Kidney (tissue), 14 donors: ENCODE results near the gene CBX2. TPM values are rescaled to one million over a fixed set of nuclear protein-coding genes. Genes with fewer than 3 reads are reported as not detected.

Source experiments
- DNase-seq, 5 donors: peaks; one replicate each; pipeline ENCODE4 v3.0.0-alpha.2; 2013 to 2020
- FAIRE-seq: peaks from 2 replicates; lab custom pipeline; 2012; peaks lifted over from hg19 to GRCh38; lab: Jason Lieb, UNC
- H3K27ac ChIP-seq, 2 donors: one replicate each; pipeline ENCODE4 v1.7.0; 2013; ENCODE audit warnings: low read depth in 2 of 2, low read length in 2 of 2, inconsistent platforms in 1 of 2
- H3K27me3 ChIP-seq: one replicate; pipeline ENCODE4 v1.7.1; 2013; ENCODE audit warnings: low read length, inconsistent platforms; ENCODE audit not compliant: control insufficient read depth, insufficient read depth
- H3K36me3 ChIP-seq, 3 donors: one replicate each; pipeline versions ENCODE4 v1.7.0 to v1.7.1; 2013; ENCODE audit warnings: low read length in 3 of 3, control low read depth in 1 of 3, inconsistent platforms in 1 of 3; ENCODE audit not compliant: insufficient read depth in 3 of 3, control insufficient read depth in 2 of 3
- H3K4me1 ChIP-seq, 3 donors: one replicate each; pipeline versions ENCODE4 v1.7.0 to v1.7.1; 2013; ENCODE audit warnings: low read length in 3 of 3, inconsistent platforms in 1 of 3, low read depth in 1 of 3; ENCODE audit not compliant: control insufficient read depth in 2 of 3, insufficient read depth in 2 of 3
- H3K4me3 ChIP-seq, 3 donors: one replicate each; pipeline versions ENCODE4 v1.7.0 to v1.8.1; 2013; ENCODE audit warnings: low read length in 3 of 3, control low read depth in 1 of 3, inconsistent platforms in 1 of 3
- H3K9ac ChIP-seq, 3 donors: one replicate each; pipeline versions ENCODE4 v1.7.0 to v1.7.1; 2013; ENCODE audit warnings: low read length in 3 of 3, control low read depth in 1 of 3, inconsistent platforms in 1 of 3
- H3K9me3 ChIP-seq, 3 donors: one replicate each; pipeline versions ENCODE4 v1.7.0 to v1.7.1; 2013; ENCODE audit warnings: low read length in 3 of 3, control low read depth in 1 of 3, inconsistent platforms in 1 of 3; ENCODE audit not compliant: control insufficient read depth in 2 of 3, insufficient read depth in 1 of 3
- CTCF ChIP-seq: IDR thresholded peaks from 3 replicates; pipeline ENCODE4 v1.5.1; 2012; ENCODE audit warnings: mild to moderate bottlenecking, moderate library complexity, borderline replicate concordance; ENCODE audit not compliant: insufficient read depth; ENCODE audit errors: extremely low read depth
- intact Hi-C: fragments of 100-400 bp; cut with DNase I; formaldehyde crosslinking; loops from one replicate; pipeline ENCODE4 v1.11.1; 2022
- polyA plus RNA-seq: library from polyadenylated mRNA; stranded (reverse); fragments of 350-450 nt; fragmentation: Illumina TruSeq; extraction: RNeasy Lipid Tissue Mini Kit (QIAGEN cat#74804); gene quantifications from one replicate; pipeline ENCODE4 v1.2.3, GENCODE V29; 2014; ENCODE audit warnings: low read depth, low replicate concordance; ENCODE audit not compliant: insufficient read depth
- total RNA-seq: library from RNA; stranded (reverse); fragmentation: NEBNext Ultra II Directional; extraction: Animal tissue kit (Norgen Biotek cat#: 25700); gene quantifications from one replicate; pipeline ENCODE4 v1.2.1, GENCODE V29; 2021
- donor health status: control.
- donor health status: control.
- donor health status: control.
- donor health status: control.
- donor health status: control.
- donor health status: DM: yes; HTN: yes; CAD: no.
- donor health status: Normal renal cell carcinoma (clear cell type).

Gene CBX2
- total and polyA plus RNA-seq, 2 donors from 2014 or later = 2.2 to 3.5 TPM

GRCh38 chr17:79742589-79742918, 35.4 kb upstream of the CBX2 start:
- Histone ChIP-seq H3K4me1 (peaks cover 0 to 8% (median 6%) of the 10 kb centered on the region in 3 donors), H3K9me3 (no peaks in the 10 kb centered on the region), H3K27me3 (no peaks in the 10 kb centered on the region), H3K4me3 (no peak overlapping the region), H3K36me3 (no peaks in the 10 kb centered on the region), H3K27ac (no peak overlapping the region), H3K9ac (no peak overlapping the region)
- FAIRE-seq (no peak), DNase-seq (no peak)
- intact Hi-C loops = no loop called here
- TF ChIP-seq CTCF = no peak

- no peaks in the 10 kb centered on the region for H3K9me3 ChIP-seq
- TF ChIP-seq CTCF = no peak
- DNase-seq (peak in 2 of 5 donors; percentile 45 to 53), FAIRE-seq (no peak)
- intact Hi-C loops = no loop called here
- H3K27ac ChIP-seq = no peak overlapping the region
- H3K27me3 ChIP-seq = peaks cover 3% of the 10 kb centered on the region
- H3K4me3 ChIP-seq = no peak overlapping the region
- peaks cover 0 to 12% (median 6%) of the 10 kb centered on the region in 3 donors for H3K4me1 ChIP-seq
- H3K9ac ChIP-seq = no peak overlapping the region
- no peaks in the 10 kb centered on the region for H3K36me3 ChIP-seq
Measured at GRCh38 chr17:79742951-79743476, 34.9 kb upstream of the CBX2 start.

GRCh38 chr17:79743614-79744013, 34.3 kb upstream of the CBX2 start:
- no peak for FAIRE-seq
- Histone ChIP-seq H3K4me3 (no peak overlapping the region), H3K27ac (no peak overlapping the region), H3K36me3 (no peaks in the 10 kb centered on the region), H3K9me3 (no peaks in the 10 kb centered on the region), H3K9ac (no peak overlapping the region), H3K27me3 (peaks cover 4% of the 10 kb centered on the region), H3K4me1 (peaks cover 0 to 12% (median 6%) of the 10 kb centered on the region in 3 donors)
- intact Hi-C loops = no loop called here
- no peak for DNase-seq
- TF ChIP-seq CTCF = no peak

- Histone ChIP-seq H3K9me3 (no peaks in the 10 kb centered on the region), H3K9ac (no peak overlapping the region), H3K4me3 (no peak overlapping the region), H3K27ac (no peak overlapping the region), H3K36me3 (no peaks in the 10 kb centered on the region), H3K4me1 (peaks cover 0 to 12% (median 6%) of the 10 kb centered on the region in 3 donors), H3K27me3 (peaks cover 13% of the 10 kb centered on the region)
- no peak for TF ChIP-seq CTCF
- DNase-seq (no peak), FAIRE-seq (no peak)
- intact Hi-C loops = no loop called here
Measured at GRCh38 chr17:79745641-79746105, 32.3 kb upstream of the CBX2 start.
